Activated CD8-positive, alpha-beta T cell treated with anti-CD3 and anti-CD28 coated beads for 36 hours (primary cell): Measurements from ENCODE around the gene LRRC8C. TPM values are rescaled to one million over a fixed set of nuclear protein-coding genes. Genes with fewer than 3 reads are reported as not detected.

ENCODE experiments used
- ATAC-seq: fragments of 200-7000 bp; cut with Tn5 transposase; one replicate; pipeline ENCODE4 v1.10.0; 2021; ENCODE audit warnings: mild to moderate bottlenecking, moderate library complexity
- CTCF ChIA-PET: fragments of 350-600 bp; sonication (Branson Sonifier 250); formaldehyde crosslinking; loops from one replicate; lab custom pipeline; 2021; ENCODE audit warnings: antibody characterized with exemption; lab: Charles Lee
- POLR2A ChIA-PET: fragments of 350-600 bp; sonication (Branson Sonifier 250); formaldehyde crosslinking; loops from one replicate; lab custom pipeline; 2021; ENCODE audit warnings: antibody characterized with exemption; lab: Charles Lee
- DNase-seq: peaks from one replicate; pipeline ENCODE4 v3.0.0-alpha.2; 2020
- H3K27ac Mint-ChIP-seq: one replicate; pipeline ENCODE4 v1.8.0; 2021; ENCODE audit warnings: mild to moderate bottlenecking, mixed read lengths
- H3K27me3 Mint-ChIP-seq: one replicate; pipeline ENCODE4 v1.8.0; 2021; ENCODE audit warnings: mixed read lengths
- H3K36me3 Mint-ChIP-seq: one replicate; pipeline ENCODE4 v1.8.0; 2021; ENCODE audit warnings: low read depth, mixed read lengths
- H3K4me1 Mint-ChIP-seq: one replicate; pipeline ENCODE4 v1.8.0; 2021; ENCODE audit warnings: low read depth, mixed read lengths
- H3K4me3 Mint-ChIP-seq: one replicate; pipeline ENCODE4 v1.8.0; 2021; ENCODE audit warnings: mild to moderate bottlenecking, moderate library complexity, mixed read lengths
- H3K9me3 Mint-ChIP-seq: one replicate; pipeline ENCODE4 v1.8.0; 2021; ENCODE audit warnings: mixed read lengths
- intact Hi-C: fragments of 100-400 bp; cut with micrococcal nuclease; formaldehyde crosslinking; loops from one replicate; pipeline ENCODE4 v1.10.0; 2022
- total RNA-seq, 2 experiments: library from RNA; stranded (reverse); gene quantifications; one replicate each; pipeline ENCODE4 v1.2.3, GENCODE V29; 2021
- TF ChIP-seq, protein P1 (sequence below): fragments of 200-600 bp; IDR thresholded peaks from one replicate; pipeline ENCODE4 v1.8.0; 2022; ENCODE audit warnings: antibody characterized with exemption, mild to moderate bottlenecking

LRRC8C gene
- total RNA-seq, 2 experiments from 2014 or later = 34.4 to 37.4 TPM

GRCh38 chr1:89682611-89683010 is 49.7 kb downstream of the LRRC8C start:
- Mint-ChIP-seq H3K4me1 (peaks cover 64% of the 10 kb centered on the region), H3K4me3 (no peak overlapping the region), H3K36me3 (peaks cover 73% of the 10 kb centered on the region), H3K9me3 (peaks cover 16% of the 10 kb centered on the region), H3K27ac (peak overlapping the region; percentile 23), H3K27me3 (no peaks in the 10 kb centered on the region)
- ChIA-PET POLR2A (interaction anchor here (1.4 kb wide), 1 partner anchor 9 kb away, joined by 5 read pairs; no protein-coding TSS in a partner anchor), CTCF (interaction anchor here (0.6 to 1.2 kb wide), 3 partner anchors 12 to 73 kb away, joined by 3 to 4 read pairs (median 3); no protein-coding TSS in a partner anchor)
- intact Hi-C loops = no loop called here
- TF ChIP-seq, protein P1, sequence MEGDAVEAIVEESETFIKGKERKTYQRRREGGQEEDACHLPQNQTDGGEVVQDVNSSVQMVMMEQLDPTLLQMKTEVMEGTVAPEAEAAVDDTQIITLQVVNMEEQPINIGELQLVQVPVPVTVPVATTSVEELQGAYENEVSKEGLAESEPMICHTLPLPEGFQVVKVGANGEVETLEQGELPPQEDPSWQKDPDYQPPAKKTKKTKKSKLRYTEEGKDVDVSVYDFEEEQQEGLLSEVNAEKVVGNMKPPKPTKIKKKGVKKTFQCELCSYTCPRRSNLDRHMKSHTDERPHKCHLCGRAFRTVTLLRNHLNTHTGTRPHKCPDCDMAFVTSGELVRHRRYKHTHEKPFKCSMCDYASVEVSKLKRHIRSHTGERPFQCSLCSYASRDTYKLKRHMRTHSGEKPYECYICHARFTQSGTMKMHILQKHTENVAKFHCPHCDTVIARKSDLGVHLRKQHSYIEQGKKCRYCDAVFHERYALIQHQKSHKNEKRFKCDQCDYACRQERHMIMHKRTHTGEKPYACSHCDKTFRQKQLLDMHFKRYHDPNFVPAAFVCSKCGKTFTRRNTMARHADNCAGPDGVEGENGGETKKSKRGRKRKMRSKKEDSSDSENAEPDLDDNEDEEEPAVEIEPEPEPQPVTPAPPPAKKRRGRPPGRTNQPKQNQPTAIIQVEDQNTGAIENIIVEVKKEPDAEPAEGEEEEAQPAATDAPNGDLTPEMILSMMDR = no peak
- no peak for ATAC-seq
- DNase-seq = no peak

DNA sequence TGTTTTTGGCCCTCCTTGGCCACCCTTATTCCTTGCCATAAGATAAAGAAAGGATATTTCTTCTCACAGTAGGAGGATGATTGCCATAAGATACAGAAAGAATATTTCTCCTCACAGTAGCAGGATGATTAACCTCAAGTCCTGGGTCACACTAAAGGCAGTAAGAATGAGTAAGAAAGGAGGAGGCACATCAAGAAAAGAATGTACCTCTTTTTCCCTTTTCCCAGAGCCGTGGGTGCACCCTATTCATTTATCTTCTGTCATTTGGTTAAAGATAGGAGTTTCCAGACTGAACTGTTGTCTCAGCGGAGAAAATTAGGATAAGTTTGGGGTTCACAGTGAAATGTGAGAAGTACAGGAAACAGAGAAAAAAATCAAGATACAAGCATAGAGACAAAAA is 52.5 kb downstream of the LRRC8C start:
- DNase-seq (no peak), ATAC-seq (no peak)
- intact Hi-C loops = no loop called here
- Mint-ChIP-seq H3K27me3 (no peaks in the 10 kb centered on the region), H3K9me3 (peaks cover 11% of the 10 kb centered on the region), H3K4me1 (peaks cover 70% of the 10 kb centered on the region), H3K36me3 (peaks cover 77% of the 10 kb centered on the region), H3K27ac (peak overlapping the region; percentile 94), H3K4me3 (no peak overlapping the region)
- TF ChIP-seq, protein P1 = no peak
- POLR2A ChIA-PET = no interaction called here
- CTCF ChIA-PET = interaction anchor here (0.7 to 1.2 kb wide), 3 partner anchors 9 to 119 kb away, joined by 3 read pairs; no protein-coding TSS in a partner anchor

DNA sequence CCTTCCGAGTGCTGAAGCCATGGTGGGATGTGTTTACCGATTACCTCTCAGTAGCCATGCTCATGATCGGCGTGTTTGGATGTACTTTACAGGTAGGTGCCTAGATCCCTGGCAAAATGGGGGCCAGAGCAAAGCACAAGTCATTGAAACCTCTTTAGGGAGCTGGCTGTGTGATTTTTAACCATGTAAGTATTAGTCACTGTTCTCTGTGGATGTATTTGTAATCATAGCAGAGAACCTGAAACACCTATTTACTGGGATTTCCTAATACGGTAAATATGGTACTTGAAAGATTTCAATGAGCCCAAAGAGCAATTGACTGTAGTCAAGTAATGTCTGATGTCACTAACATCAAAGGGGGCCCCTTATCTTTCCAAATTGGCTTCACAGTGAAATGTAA is 53.6 kb downstream of the LRRC8C start:
- peak overlapping the region; percentile 94 for H3K27ac Mint-ChIP-seq
- H3K27me3 Mint-ChIP-seq = no peaks in the 10 kb centered on the region
- H3K4me3 Mint-ChIP-seq = no peak overlapping the region
- ChIA-PET CTCF (interaction anchor here (1.1 to 1.2 kb wide), 2 partner anchors 33 to 77 kb away, joined by 3 read pairs; no protein-coding TSS in a partner anchor), POLR2A (interaction anchor here (0.8 to 1.4 kb wide), 4 partner anchors 15 to 78 kb away, joined by 3 to 5 read pairs (median 4); no protein-coding TSS in a partner anchor)
- TF ChIP-seq, protein P1 = no peak
- peaks cover 69% of the 10 kb centered on the region for H3K4me1 Mint-ChIP-seq
- ATAC-seq = peak; percentile 49
- DNase-seq = no peak
- intact Hi-C loops = no loop called here
- peaks cover 75% of the 10 kb centered on the region for H3K36me3 Mint-ChIP-seq
- H3K9me3 Mint-ChIP-seq = peaks cover 6% of the 10 kb centered on the region

DNA sequence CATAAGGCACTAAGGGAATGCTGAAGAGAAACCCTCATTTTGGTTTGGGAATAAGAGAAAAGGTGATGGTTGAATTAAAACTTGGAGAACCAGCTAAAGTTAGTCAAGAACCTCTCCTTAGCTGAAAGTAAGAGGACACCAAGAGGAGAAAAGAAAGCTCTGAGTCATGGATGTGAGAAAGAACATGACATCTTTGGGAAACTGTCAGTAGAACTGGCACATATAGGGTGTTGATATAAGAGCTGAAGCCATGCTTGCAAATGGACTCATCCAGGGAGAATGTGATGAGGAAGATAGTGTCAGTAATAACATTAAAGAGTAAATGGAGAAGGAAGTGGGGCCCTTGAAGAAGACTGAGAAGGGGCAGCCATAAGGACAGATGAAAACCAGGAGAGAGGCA is 54.3 kb downstream of the LRRC8C start:
- CTCF ChIA-PET = interaction anchor here (0.8 to 1.2 kb wide), 4 partner anchors 32 to 76 kb away, joined by 3 read pairs; partner anchors contain the start of gene LRRC8C
- Mint-ChIP-seq H3K4me1 (peaks cover 72% of the 10 kb centered on the region), H3K9me3 (peaks cover 6% of the 10 kb centered on the region), H3K27ac (peak overlapping the region; percentile 94), H3K27me3 (no peaks in the 10 kb centered on the region), H3K36me3 (peaks cover 72% of the 10 kb centered on the region), H3K4me3 (no peak overlapping the region)
- intact Hi-C loops = no loop called here
- DNase-seq (no peak), ATAC-seq (peak; percentile 56)
- TF ChIP-seq, protein P1 = no peak
- POLR2A ChIA-PET = interaction anchor here (0.8 to 1.4 kb wide), 5 partner anchors 14 to 77 kb away, joined by 3 to 5 read pairs (median 4); no protein-coding TSS in a partner anchor

GRCh38 chr1:89688607-89689006 is 55.7 kb downstream of the LRRC8C start:
- H3K4me1 Mint-ChIP-seq = peaks cover 78% of the 10 kb centered on the region
- CTCF ChIA-PET = no interaction called here
- POLR2A ChIA-PET = interaction anchor here (1.0 kb wide), 2 partner anchors 51 to 56 kb away, joined by 3 to 4 read pairs; partner anchors contain the start of gene LRRC8C
- TF ChIP-seq, protein P1 = no peak
- H3K36me3 Mint-ChIP-seq = peaks cover 76% of the 10 kb centered on the region
- H3K9me3 Mint-ChIP-seq = peaks cover 6% of the 10 kb centered on the region
- H3K27me3 Mint-ChIP-seq = no peaks in the 10 kb centered on the region
- ATAC-seq (peak; percentile 40), DNase-seq (no peak)
- peak overlapping the region; percentile 66 for H3K27ac Mint-ChIP-seq
- no peak overlapping the region for H3K4me3 Mint-ChIP-seq
- intact Hi-C loops = no loop called here
